ENCODE results near the gene NUDT16. TPM values are rescaled to one million over a fixed set of nuclear protein-coding genes. Genes with fewer than 3 reads are reported as not detected.

NUDT16 gene
- total and polyA plus RNA-seq, 9 of the 15 experiments (the other 6 are each of a cell fraction or from before 2014, with no cell fraction given): 1.5 to 11.4 (median 7.6) TPM

DNA sequence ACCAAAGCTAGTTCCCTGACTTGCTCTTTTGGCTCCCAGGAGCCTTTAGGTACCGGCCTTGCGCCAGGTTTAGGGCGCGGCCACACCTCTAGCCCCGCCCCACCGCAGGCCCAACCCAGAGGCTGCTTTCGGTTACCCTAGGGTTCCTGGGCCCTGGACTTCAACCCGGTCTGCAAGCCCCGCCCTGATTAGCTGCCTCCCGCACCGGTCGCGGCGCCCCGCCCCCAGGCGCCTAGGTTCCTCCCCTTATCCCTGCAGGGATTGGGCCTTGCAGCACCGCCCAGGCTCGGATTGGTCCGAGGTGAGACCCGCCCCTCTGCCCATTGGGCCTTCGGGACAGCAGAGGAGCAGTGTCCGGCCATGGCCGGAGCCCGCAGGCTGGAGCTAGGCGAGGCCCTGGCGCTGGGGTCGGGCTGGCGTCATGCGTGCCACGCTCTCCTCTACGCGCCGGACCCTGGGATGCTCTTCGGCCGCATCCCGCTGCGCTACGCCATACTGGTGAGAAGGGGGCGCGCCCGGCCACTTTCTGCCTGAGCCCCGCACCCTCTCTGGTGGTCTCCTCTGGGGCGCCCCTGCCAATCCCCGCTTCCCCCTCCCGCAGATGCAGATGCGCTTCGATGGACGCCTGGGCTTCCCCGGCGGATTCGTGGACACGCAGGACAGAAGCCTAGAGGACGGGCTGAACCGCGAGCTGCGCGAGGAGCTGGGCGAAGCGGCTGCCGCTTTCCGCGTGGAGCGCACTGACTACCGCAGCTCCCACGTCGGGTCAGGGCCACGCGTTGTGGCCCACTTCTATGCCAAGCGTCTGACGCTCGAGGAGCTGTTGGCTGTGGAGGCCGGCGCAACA is at the start of gene NUDT16 (continued):
- TF ChIP-seq HNRNPLL (IDR thresholded peaks at IDR 0.05; ENCODE audit: low read depth, low read length, poor library complexity, severe bottlenecking) (peak; percentile 17), MCM7 (IDR thresholded peaks at IDR 0.05) (no peak), NONO (IDR thresholded peaks at IDR 0.05; ENCODE audit: low read depth in 2 of 2, low read length in 1 of 2) (peak in 1 of 2 experiments; percentile 79; a peak in 1 of 4 replicates), ZNF174 (CRISPR knock-in tag; IDR thresholded peaks at IDR 0.05) (no peak), PPARD (CRISPR knock-in tag; IDR thresholded peaks at IDR 0.05) (no peak), RFX5 (IDR thresholded peaks at IDR 0.05; ENCODE audit: low read depth, low read length) (no peak), MYNN (IDR thresholded peaks at IDR 0.05) (no peak), MYNN (CRISPR knock-in tag; IDR thresholded peaks at IDR 0.05) (no peak), RFX7 (CRISPR knock-in tag; IDR thresholded peaks at IDR 0.05) (no peak), POLR3A (IDR thresholded peaks at IDR 0.05; ENCODE audit: borderline replicate concordance, extremely low read depth, insufficient read depth, insufficient read length) (no peak), RFX1 (IDR thresholded peaks at IDR 0.05) (no peak), NR3C1 (CRISPR knock-in tag; IDR thresholded peaks at IDR 0.05) (no peak), KLF6 (CRISPR knock-in tag; IDR thresholded peaks at IDR 0.05; ENCODE audit: borderline replicate concordance) (no peak), CCNT2 (IDR thresholded peaks at IDR 0.05; ENCODE audit: borderline replicate concordance, extremely low read depth, insufficient read length, low read depth, low read length) (peak; percentile 23), ZNF780A (CRISPR knock-in tag; IDR thresholded peaks at IDR 0.05) (no peak), SMAD2 (IDR thresholded peaks at IDR 0.05; ENCODE audit: low read depth, low read length) (no peak), NFE2 (IDR thresholded peaks at IDR 0.05; ENCODE audit: low read depth) (no peak), GTF2B (IDR thresholded peaks at IDR 0.05; ENCODE audit: extremely low read depth, insufficient read length) (no peak), FOXA3 (CRISPR knock-in tag; conservative IDR thresholded peaks at IDR 0.05 in 1 of 2, IDR thresholded peaks at IDR 0.05 in 1 of 2) (no peak), MEF2A (IDR thresholded peaks at IDR 0.05; ENCODE audit: control insufficient read depth, low read depth, low read length) (no peak), MTA3 (IDR thresholded peaks at IDR 0.05; ENCODE audit: borderline replicate concordance) (0 out of 2 replicates have a peak, but pooled peaks have one; percentile 48), BCL6 (CRISPR knock-in tag; IDR thresholded peaks at IDR 0.05) (no peak), NELFE (IDR thresholded peaks at IDR 0.05; ENCODE audit: insufficient read depth, insufficient read length) (no peak), SMAD1 (IDR thresholded peaks at IDR 0.05; ENCODE audit: low read depth, low read length, partially characterized antibody) (no peak)
- TF ChIP-seq, protein P1, sequence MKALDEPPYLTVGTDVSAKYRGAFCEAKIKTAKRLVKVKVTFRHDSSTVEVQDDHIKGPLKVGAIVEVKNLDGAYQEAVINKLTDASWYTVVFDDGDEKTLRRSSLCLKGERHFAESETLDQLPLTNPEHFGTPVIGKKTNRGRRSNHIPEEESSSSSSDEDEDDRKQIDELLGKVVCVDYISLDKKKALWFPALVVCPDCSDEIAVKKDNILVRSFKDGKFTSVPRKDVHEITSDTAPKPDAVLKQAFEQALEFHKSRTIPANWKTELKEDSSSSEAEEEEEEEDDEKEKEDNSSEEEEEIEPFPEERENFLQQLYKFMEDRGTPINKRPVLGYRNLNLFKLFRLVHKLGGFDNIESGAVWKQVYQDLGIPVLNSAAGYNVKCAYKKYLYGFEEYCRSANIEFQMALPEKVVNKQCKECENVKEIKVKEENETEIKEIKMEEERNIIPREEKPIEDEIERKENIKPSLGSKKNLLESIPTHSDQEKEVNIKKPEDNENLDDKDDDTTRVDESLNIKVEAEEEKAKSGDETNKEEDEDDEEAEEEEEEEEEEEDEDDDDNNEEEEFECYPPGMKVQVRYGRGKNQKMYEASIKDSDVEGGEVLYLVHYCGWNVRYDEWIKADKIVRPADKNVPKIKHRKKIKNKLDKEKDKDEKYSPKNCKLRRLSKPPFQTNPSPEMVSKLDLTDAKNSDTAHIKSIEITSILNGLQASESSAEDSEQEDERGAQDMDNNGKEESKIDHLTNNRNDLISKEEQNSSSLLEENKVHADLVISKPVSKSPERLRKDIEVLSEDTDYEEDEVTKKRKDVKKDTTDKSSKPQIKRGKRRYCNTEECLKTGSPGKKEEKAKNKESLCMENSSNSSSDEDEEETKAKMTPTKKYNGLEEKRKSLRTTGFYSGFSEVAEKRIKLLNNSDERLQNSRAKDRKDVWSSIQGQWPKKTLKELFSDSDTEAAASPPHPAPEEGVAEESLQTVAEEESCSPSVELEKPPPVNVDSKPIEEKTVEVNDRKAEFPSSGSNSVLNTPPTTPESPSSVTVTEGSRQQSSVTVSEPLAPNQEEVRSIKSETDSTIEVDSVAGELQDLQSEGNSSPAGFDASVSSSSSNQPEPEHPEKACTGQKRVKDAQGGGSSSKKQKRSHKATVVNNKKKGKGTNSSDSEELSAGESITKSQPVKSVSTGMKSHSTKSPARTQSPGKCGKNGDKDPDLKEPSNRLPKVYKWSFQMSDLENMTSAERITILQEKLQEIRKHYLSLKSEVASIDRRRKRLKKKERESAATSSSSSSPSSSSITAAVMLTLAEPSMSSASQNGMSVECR (CRISPR knock-in tag; IDR thresholded peaks at IDR 0.05): peak; percentile 66

Measured in K562 (cell line).